HEK293 (cell line): ENCODE results near the gene HOXB9.

Experiments
- CTCF ChIA-PET: fragments of 350-600 bp; formaldehyde crosslinking; extraction: SDS; loops from one replicate; lab custom pipeline; 2021; ENCODE audit warnings: antibody characterized with exemption; lab: Yijun Ruan, JAX
- POLR2A ChIA-PET: fragments of 300-600 bp; formaldehyde crosslinking; extraction: SDS; loops from one replicate; lab custom pipeline; 2020; ENCODE audit warnings: antibody characterized with exemption, inconsistent platforms; lab: Yijun Ruan, JAX
- H3K27ac ChIP-seq: fragments of 200-500 bp; sonication (Bioruptor generic); 2 replicates; pipeline ENCODE4 v1.5.1; 2014; ENCODE audit warnings: low read depth, low read length, control low read depth, inconsistent platforms; ENCODE audit errors: extremely low read depth
- H3K36me3 ChIP-seq, 2 experiments: fragments of 200-500 bp in 1 of 2; sonication (Bioruptor generic) in 1 of 2; 1 replicate in 1 of 2; 2 replicates in 1 of 2; pipeline ENCODE4 v1.5.1; 2014 to 2017; ENCODE audit warnings: inconsistent platforms in 2 of 2, low read length in 2 of 2; ENCODE audit not compliant: control insufficient read depth in 2 of 2, insufficient read depth in 1 of 2
- H3K4me1 ChIP-seq: fragments of 200-500 bp; sonication (Bioruptor generic); 2 replicates; pipeline ENCODE4 v1.5.1; 2014; ENCODE audit warnings: mild to moderate bottlenecking, low read length, inconsistent platforms; ENCODE audit not compliant: control insufficient read depth, insufficient read depth
- H3K4me3 ChIP-seq: 2 replicates; pipeline ENCODE4 v1.5.1; 2011; ENCODE audit warnings: low read depth, mild to moderate bottlenecking, control low read depth, low read length, moderate library complexity
- H3K9me3 ChIP-seq: fragments of 200-500 bp; sonication (Bioruptor generic); 2 replicates; pipeline ENCODE4 v1.5.1; 2014; ENCODE audit warnings: low read depth, low read length, inconsistent platforms; ENCODE audit not compliant: control insufficient read depth, insufficient read depth
- KLF1 ChIP-seq: fragments of 450-650 bp; formaldehyde crosslinking; IDR thresholded peaks from 2 replicates; pipeline ENCODE4 v1.5.1; 2016; ENCODE audit warnings: missing biosample characterization, missing genetic modification characterization
- KLF9 ChIP-seq: fragments of 450-650 bp; formaldehyde crosslinking; IDR thresholded peaks from 2 replicates; pipeline ENCODE4 v1.5.1; 2016; ENCODE audit warnings: missing biosample characterization, missing genetic modification characterization, low read depth
- ZBTB11 ChIP-seq: fragments of 450-650 bp; formaldehyde crosslinking; conservative IDR thresholded peaks from 2 replicates; pipeline ENCODE4 v1.5.1; 2016; ENCODE audit warnings: low read depth, missing biosample characterization, missing genetic modification characterization
- ZBTB7A ChIP-seq: fragments of 450-650 bp; formaldehyde crosslinking; IDR thresholded peaks from 2 replicates; pipeline ENCODE4 v1.5.1; 2016; ENCODE audit warnings: low read depth, missing biosample characterization, missing genetic modification characterization
- ZBTB8A ChIP-seq: fragments of 450-650 bp; formaldehyde crosslinking; IDR thresholded peaks from 2 replicates; pipeline ENCODE4 v1.5.1; 2016; ENCODE audit warnings: missing biosample characterization, missing genetic modification characterization
- ZFHX2 ChIP-seq: fragments of 450-650 bp; formaldehyde crosslinking; conservative IDR thresholded peaks from 2 replicates; pipeline ENCODE4 v1.5.1; 2016; ENCODE audit warnings: missing biosample characterization, missing genetic modification characterization
- ZNF10 ChIP-seq: fragments of 450-650 bp; formaldehyde crosslinking; IDR thresholded peaks from 2 replicates; pipeline ENCODE4 v1.5.1; 2017; ENCODE audit warnings: missing biosample characterization, missing genetic modification characterization
- ZNF112 ChIP-seq: fragments of 450-650 bp; formaldehyde crosslinking; IDR thresholded peaks from 2 replicates; pipeline ENCODE4 v1.5.0; 2017; ENCODE audit warnings: missing biosample characterization, missing genetic modification characterization
- ZNF239 ChIP-seq: fragments of 450-650 bp; formaldehyde crosslinking; IDR thresholded peaks from 2 replicates; pipeline ENCODE4 v1.5.1; 2016; ENCODE audit warnings: missing biosample characterization, missing genetic modification characterization
- ZNF324 ChIP-seq: fragments of 450-650 bp; formaldehyde crosslinking; IDR thresholded peaks from 2 replicates; pipeline ENCODE4 v1.5.1; 2016; ENCODE audit warnings: missing biosample characterization, missing genetic modification characterization
- ZNF335 ChIP-seq: fragments of 450-650 bp; formaldehyde crosslinking; conservative IDR thresholded peaks from 2 replicates; pipeline ENCODE4 v1.5.1; 2016; ENCODE audit warnings: missing biosample characterization, missing genetic modification characterization
- ZNF366 ChIP-seq: fragments of 450-650 bp; formaldehyde crosslinking; conservative IDR thresholded peaks from 2 replicates; pipeline ENCODE4 v1.5.1; 2016; ENCODE audit warnings: missing biosample characterization, missing genetic modification characterization
- ZNF600 ChIP-seq: fragments of 450-650 bp; formaldehyde crosslinking; IDR thresholded peaks from 2 replicates; pipeline ENCODE4 v1.5.1; 2016; ENCODE audit warnings: missing biosample characterization, missing genetic modification characterization
- ZNF692 ChIP-seq: fragments of 450-650 bp; formaldehyde crosslinking; IDR thresholded peaks from 2 replicates; pipeline ENCODE4 v1.5.1; 2016; ENCODE audit warnings: missing biosample characterization, missing genetic modification characterization
- ZNF777 ChIP-seq: fragments of 450-650 bp; formaldehyde crosslinking; IDR thresholded peaks from 2 replicates; pipeline ENCODE4 v1.5.1; 2017; ENCODE audit warnings: missing biosample characterization, missing genetic modification characterization, borderline replicate concordance
- ZSCAN5A ChIP-seq: fragments of 450-650 bp; formaldehyde crosslinking; IDR thresholded peaks from 2 replicates; pipeline ENCODE4 v1.5.1; 2016; ENCODE audit warnings: missing biosample characterization, missing genetic modification characterization

HOXB9 gene

GRCh38 chr17:48592057-48592514, 34.1 kb downstream of the HOXB9 start:
- Histone ChIP-seq H3K4me3 (no peak overlapping the region), H3K27ac (no peak overlapping the region), H3K36me3 (peaks cover 5 to 43% of the 10 kb centered on the region in 2 experiments; a peak in 2 of 3 replicates), H3K9me3 (no peaks in the 10 kb centered on the region), H3K4me1 (peaks cover 38% of the 10 kb centered on the region)
- 0 out of 2 replicates have a peak, but pooled peaks have one; percentile 30 for TF ChIP-seq ZFHX2 (tag by site-specific recombination)
- TF ChIP-seq ZNF692 (tag by site-specific recombination) = no peak
- TF ChIP-seq KLF9 (tag by site-specific recombination) = no peak
- TF ChIP-seq ZBTB11 (tag by site-specific recombination) = peak; percentile 39; the same call in 1 of the 2 replicates
- no peak for TF ChIP-seq KLF1
- TF ChIP-seq ZBTB8A (tag by site-specific recombination) = peak; percentile 60
- TF ChIP-seq ZNF10 (tag by site-specific recombination) = peak; percentile 82
- TF ChIP-seq ZNF600 (tag by site-specific recombination) = peak; percentile 78
- POLR2A ChIA-PET = interaction anchor here (1.0 to 1.6 kb wide), 2 partner anchors 12 to 45 kb away, joined by 4 to 5 read pairs; partner anchors contain the start of gene HOXB6
- CTCF ChIA-PET = interaction anchor here (0.5 to 6.0 kb wide), 12 partner anchors 86 to 377 kb away, joined by 3 to 52 read pairs (median 10); no protein-coding TSS in a partner anchor

- no peak overlapping the region for H3K4me3 ChIP-seq
- ChIA-PET POLR2A (interaction anchor here (1.0 kb wide), 1 partner anchor 13 kb away, joined by 5 read pairs; the partner anchor contains the start of gene HOXB6), CTCF (interaction anchor here (0.5 to 6.0 kb wide), 8 partner anchors 30 to 376 kb away, joined by 3 to 52 read pairs (median 11); no protein-coding TSS in a partner anchor)
- peak overlapping the region; percentile 92 for H3K27ac ChIP-seq
- H3K36me3 ChIP-seq = peaks cover 5 to 37% of the 10 kb centered on the region in 2 experiments; a peak in 2 of 3 replicates
- peaks cover 44% of the 10 kb centered on the region for H3K4me1 ChIP-seq
- no peaks in the 10 kb centered on the region for H3K9me3 ChIP-seq
- TF ChIP-seq ZNF335 (tag by site-specific recombination) (no peak), ZNF366 (tag by site-specific recombination) (no peak), ZSCAN5A (tag by site-specific recombination) (no peak), ZNF239 (tag by site-specific recombination) (no peak), ZNF112 (tag by site-specific recombination) (no peak), ZNF777 (tag by site-specific recombination) (no peak), ZNF324 (tag by site-specific recombination) (no peak), ZBTB7A (tag by site-specific recombination) (no peak)
These were observed 34.7 kb downstream of the HOXB9 start for GRCh38 chr17:48591255-48592056.
